Eye (tissue), 1 donor: ENCODE data around the gene RADIL.
"Not testable (repeated sequence)": the region's sequence is repeated elsewhere in the genome, so short reads cannot be mapped to it uniquely, and the experiment has no call there.

ENCODE experiments used
- DNase-seq: peaks from one replicate; pipeline ENCODE4 v3.0.0-alpha.2; 2015

The RADIL gene

DNA sequence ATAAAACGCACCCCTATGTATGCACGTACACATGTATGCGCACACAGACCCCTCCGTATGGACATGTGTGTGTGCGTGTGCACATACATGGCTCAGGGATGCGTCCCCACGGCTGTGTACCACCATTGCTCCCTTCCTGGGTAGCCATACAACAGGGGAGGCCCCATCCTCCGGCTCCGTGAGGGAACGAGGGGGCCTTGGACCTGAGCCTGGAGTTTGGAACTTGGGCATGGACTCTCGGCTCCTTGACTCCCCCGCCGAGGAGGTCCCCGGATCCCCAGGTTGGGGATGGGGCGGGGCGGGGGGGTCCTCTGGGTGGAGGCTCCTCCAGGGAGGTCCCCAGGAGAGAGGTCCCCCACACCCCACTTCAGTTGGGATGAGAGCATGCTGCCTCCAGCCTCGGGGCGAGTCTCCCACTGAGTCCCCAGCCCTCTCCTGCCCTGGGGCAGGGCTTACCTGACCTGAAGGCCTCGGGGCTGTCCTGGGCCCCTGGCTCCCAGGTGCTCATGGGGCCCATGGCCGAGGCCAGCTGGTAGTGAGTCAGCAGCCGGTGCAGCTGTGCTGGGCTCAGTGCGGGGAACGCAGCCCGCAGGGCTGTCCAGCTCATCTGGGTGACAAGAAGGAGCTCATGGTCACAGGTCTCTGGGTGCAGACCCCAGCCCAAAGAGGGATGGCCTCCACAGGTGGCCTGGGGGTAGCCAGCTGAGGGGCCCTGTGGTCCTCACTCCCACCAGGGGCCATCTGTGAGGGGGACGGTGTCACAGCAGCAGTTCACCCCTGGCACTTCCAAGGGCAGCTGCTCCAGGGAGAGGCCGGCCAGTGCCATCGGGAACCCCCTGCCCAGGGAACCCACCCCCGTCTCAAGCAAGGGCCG, 78.2 kb downstream of the RADIL start:
- DNase-seq: no peak

- DNase-seq: no peak
Observed at GRCh38 chr7:4803397-4804241, 79.9 kb downstream of the RADIL start.

DNA sequence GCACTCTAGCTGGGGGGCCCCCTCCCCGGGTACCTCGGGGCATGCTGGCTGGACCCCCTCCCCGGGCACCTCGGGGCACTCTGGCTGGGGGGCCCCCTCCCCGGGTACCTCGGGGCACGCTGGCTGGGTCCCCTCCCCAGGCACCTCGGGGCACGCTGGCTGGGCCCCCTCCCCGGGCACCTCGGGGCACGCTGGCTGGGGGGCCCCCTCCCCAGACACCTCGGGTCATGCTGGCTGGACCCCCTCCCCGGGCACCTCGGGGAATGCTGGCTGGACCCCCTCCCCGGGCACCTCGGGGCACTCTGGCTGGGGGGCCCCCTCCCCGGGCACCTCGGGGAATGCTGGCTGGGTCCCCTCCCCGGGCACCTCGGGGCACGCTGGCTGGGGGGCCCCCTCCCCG, 80.9 kb downstream of the RADIL start:
- DNase-seq: not testable (repeated sequence)

- no peak for DNase-seq
Observed at GRCh38 chr7:4801839-4802231, 81.7 kb downstream of the RADIL start.

DNA sequence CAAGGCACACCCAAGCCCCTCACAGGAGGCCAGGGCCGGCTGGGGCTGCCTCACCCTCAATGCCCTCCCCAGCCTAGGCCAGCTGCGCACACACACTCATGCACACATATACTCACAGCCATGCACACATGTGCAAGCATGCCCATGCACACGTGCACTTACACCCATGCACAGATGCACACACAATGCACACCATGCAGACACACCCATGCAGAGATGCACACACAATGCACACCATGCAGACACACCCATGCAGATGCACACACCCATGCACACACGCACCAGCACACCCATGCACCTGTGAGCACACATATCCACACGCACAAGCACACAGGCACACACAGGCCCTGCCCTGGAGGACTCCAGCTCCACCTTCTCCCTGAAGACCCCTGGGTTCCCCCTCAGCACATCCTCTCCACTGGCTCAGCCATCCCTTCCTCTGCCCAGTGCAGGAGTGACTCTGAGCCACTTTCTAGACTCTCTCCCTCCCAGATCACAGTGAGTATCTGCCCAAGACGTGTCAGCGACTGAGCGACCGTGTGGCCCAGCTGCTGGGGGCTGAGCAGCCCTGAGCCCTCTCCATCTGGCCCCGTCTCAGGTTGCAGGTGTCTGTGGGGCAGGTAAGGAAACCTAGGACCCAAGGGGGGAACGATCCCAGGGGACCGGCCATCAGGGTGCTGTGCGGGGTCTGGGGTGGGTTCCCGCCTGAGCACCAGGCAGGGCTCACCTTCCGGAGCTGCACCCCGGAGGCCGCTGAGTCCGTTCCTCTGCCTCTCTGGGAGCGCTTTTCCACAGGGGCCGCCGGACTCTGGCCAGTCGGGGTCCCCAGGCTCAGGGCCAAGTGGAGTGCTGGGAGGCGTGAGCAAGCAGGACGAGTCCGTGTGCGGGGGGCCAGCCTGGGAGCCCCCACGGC, 82.3 kb downstream of the RADIL start:
- DNase-seq: no peak

DNA sequence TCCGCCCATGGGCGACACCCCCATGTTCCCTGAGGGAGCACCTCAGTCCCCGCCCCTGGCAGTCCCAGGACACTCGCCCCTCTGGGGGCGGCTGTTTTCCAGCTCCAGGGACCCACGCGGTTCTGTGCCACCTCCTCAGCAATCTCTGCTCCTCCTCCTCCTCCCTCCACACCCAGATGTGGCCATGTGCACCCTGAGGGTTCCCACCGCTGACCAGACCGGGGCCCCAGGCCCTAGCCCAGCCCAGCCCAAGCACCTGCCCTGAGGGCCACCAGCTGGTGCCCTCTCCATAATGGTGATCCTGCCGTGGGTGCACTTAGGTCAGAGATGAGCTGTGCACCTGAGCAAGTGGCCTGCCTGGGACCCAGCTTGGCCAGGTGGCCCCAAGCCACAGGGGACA, 83.0 kb downstream of the RADIL start:
- DNase-seq: no peak

- peak; percentile 23 for DNase-seq
Observed at GRCh38 chr7:4799508-4800268, 83.8 kb downstream of the RADIL start.

GRCh38 chr7:4798706-4799235, 84.7 kb downstream of the RADIL start:
- no peak for DNase-seq

DNA sequence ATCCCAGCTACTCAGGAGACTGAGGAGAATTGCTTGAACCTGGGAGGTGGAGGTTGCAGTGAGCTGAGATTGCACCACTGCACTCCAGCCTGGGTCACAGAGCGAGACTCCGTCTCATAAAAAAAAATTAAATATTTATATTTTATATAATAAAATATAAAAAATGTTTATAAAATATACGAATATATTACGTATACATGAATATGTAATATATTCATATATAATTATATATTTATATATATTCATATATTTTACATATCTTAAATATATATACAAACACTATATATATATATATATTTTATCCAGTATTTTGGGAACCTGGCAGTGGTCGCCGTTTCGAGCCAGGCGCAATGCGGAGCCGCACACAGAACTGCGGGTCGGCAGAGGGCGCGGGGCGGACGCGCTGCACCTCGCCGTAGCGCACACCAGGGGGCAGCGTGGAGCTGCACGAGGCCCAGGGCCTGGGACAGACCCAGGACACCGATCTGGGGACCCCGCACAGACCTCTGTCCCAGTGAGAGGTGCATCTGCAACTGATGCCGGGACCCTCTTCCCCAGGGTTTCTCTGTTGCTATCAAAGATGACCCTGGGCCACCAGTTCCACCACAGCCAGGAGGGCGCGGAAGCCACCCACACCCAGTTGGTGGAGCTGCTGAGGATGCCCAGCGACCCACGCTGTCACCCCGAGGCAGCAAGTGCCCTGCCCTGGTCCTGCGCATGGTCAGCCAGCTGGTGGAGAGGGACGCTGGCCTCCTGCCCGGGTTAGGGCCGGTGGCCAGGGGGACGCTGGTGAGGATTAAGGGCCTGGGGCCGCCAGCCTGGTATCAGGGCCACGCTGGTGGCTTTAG, 85.4 kb downstream of the RADIL start:
- peak; percentile 85 for DNase-seq

DNA sequence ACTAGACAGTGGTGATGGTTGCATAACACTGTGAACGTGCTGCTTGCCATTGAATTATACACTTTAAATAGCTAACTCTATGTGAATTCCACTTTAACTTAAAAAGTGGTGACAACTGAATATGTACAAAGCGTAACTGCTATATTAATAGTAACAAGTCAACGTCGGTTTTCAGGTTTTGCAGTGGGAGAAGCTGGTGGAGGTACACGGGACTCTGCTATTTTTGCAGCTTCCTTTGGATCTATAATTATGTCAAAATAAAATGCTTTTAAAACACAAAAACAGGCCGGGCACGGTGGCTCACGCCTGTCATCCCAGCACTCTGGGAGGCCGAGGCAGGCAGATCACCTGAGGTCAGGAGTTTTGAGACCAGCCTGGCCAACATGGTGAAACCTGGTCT, 87.1 kb downstream of the RADIL start:
- DNase-seq: no peak

- no peak for DNase-seq
Observed at GRCh38 chr7:4794591-4795350, 88.7 kb downstream of the RADIL start.

DNA sequence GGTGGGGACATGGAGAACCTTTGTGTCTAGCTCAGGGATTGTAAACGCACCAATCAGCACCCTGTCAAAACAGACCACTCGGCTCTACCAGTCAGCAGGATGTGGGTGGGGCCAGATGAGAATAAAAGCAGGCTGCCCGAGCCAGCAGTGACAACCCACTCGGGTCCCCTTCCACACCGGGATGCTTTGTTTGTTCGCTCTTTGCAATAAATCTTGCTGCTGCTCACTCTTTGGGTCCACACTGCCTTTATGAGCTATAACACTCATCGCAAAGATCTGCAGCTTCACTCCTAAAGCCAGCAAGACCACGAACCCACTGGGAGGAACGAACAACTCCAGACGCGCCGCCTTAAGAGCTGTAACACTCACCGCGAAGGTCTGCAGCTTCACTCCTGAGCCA, 89.3 kb downstream of the RADIL start:
- not testable (repeated sequence) for DNase-seq

DNA sequence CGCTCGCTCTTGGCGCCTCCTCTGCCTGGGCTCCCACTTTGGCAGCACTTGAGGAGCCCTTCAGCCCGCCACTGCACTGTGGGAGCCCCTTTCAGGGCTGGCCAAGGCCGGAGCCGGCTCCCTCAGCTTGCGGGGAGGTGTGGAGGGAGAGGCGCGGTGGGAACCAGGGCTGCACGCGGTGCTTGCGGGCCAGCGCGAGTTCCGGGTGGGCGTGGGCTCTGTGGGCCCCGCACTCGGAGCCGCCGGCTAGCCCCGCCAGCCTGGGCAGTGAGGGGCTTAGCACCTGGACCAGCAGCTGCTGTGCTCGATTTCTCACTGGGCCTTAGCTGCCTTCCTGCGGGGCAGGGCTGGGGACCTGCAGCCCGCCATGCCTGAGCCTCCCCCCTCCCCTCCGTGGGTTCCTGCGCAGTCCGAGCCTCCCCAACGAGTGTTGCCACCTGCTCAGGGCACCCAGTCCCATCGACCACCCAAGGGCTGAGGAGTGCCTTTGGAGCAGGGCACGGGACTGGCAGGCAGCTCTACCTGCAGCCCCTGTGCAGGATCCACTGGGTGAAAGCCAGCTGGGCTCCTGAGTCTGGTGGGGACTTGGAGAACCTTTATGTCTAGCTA, 90.0 kb downstream of the RADIL start:
- not testable (repeated sequence) for DNase-seq

DNA sequence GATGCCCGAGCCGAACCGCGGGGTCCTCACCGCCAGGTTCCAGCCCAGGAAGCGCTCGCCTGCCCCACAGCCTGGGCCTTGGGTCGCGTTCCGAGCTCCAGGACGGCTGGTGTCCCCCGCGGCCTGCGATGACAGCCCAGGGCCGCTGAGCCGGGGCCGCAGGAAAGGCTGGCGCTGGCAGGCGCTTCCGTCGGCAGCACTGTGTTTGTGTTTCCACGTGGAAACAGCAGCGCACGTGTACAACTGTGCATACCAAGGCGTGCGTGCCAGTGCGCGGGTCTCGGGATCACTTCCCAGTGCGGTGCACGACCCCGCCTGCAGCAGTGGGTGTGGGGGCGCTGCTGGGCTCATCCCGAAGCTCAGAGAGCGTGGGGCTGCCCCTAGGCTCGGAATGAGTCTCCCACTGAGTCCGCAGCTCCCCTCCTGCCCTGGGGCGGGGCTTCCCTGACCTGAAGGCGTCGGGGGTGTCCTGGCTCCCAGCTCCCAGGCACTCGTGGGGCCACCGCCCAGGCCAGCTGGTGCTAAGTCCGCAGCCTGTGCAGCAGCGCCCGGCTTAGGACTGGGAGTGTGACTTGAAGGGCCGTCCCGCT, 90.9 kb downstream of the RADIL start:
- peak; percentile 81 for DNase-seq

DNA sequence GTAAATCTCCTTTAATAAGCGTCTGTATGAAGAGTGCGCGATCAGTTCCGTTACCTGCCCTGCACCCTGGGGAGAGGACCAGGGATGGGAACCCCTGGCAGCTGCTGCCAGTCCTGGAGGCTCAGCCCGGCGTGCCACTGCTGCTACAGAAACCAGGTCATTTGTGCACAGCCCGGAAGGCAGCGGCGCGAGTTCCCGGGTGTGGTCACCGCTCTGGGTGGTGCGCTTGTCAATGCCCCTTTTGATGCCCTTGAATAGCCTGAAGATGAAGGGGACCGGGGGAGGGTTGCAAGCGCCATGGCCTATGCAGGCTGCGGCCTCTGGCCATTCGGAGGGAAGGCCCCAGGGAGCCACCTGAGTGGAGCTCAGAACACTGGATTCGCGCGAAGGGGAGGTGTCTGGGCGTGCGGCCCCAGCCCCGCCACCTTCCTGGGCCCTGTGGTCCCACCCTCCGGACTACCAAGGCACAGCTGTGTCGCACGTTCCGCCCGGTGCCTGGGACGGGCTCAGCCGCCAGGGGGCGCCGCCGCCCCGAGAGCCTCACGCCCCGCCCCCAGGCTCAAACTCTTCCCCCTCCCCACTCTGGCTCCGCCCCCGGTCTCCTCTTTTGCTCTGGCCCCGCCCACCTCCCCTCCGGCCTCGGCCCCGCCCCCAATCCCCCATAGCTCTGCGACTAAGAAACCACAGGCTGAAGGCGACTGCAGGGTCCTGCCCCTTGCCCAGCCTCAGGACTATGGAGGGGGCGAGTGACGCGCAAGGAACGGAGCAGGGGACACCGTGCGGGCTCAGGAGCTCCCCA, 91.6 kb downstream of the RADIL start:
- DNase-seq: peak; percentile 94

- DNase-seq: no peak
Observed at GRCh38 chr7:4791101-4791737, 92.3 kb downstream of the RADIL start.

DNA sequence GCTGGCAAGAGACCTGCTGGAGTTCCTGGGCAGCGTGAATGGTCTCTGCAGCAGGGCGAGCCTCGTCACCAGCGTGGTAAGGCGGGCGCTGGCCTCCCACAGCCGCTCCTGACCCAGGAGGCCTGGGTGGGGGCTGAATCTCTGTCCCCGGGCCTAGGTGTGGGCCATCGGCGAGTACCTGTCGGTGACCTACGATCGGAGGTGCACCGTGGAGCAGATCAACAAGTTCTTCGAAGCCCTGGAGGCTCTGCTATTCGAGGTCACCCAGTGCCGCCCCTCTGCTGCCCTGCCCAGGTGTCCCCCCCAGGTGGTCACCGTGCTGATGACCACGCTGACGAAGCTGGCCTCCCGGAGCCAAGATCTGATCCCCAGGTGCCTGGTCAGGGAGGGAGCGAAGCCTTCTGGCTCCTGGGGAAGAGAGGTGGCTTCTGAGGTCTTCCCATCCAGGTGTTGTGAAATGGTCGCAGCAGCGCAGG, 93.0 kb downstream of the RADIL start:
- no peak for DNase-seq

DNA sequence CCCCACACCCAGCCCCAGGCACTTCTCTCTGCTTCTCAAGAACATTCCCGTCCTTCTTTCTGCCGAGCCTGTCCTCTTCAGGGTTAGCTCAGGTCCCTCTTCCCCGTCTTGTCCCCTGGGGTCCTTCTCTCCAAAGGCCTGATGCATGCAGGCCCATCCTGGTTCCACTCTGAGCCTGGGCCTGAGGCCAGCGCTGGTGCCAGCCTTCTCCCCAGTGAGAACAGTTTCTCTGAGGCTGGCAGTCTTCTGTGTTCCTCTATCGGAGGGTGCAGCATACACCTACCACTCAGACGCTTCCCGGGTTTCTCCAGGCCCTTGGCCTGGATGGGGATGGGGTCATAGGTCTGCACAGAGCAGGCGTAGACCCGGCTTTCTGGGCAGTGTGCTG, 93.4 kb downstream of the RADIL start:
- DNase-seq: no peak
